ENCODE results near the gene ARL14EP.

The ARL14EP gene

GRCh38 chr11:30380846-30381245 lies 57.9 kb downstream of the ARL14EP start:
- DNase-seq (ENCODE audit: low spot score): no peak

GRCh38 chr11:30381879-30382278 lies 59.0 kb downstream of the ARL14EP start:
- no peak for DNase-seq (ENCODE audit: low spot score)

All from AG20443 (cell line).